Activated CD4-positive, alpha-beta T cell treated with anti-CD3 and anti-CD28 coated beads, Interleukin-2, amount 50 U/mL, for 16 hours (primary cell): ENCODE data around the gene ZNF20.
A peak's percentile ranks its signal among the peaks of the same experiment; 100 is the strongest.
"Not testable (repeated sequence)": the region's sequence is repeated elsewhere in the genome, so short reads cannot be mapped to it uniquely, and the experiment has no call there.

Experiments used
- DNase-seq: peaks from one replicate; pipeline ENCODE4 v3.0.0-alpha.2; 2020

Gene ZNF20

DNA sequence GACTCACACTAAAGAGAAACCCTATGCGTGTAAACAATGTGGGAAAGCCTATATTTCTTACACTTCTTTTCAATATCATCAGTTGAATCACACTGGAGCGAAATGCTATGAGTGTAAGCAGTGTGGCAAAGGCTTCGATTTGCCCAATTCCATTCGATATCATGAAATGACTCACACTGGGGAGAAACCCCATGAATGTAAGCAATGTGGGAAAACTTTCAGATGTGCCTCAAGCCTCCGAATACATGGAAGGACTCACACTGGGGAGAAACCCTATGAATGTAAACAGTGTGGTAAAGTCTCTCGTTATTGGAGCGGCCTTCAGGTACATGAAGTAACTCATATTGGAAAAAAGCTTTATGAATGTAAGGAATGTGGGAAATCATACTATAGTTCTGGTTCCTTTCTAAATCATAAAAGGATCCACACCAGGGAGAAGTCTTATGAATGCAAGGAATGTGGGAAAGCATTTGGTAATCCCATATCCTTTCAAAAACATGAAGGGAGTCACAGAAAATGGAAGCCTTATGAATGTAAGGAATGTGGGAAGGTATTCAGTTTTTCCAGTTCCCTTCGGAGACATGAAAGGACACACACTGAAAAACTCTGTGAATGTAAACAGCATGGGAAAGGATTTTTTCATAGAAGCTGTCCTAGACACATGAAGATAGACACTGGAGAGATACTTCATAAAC is 28.1 kb downstream of the ZNF20 start:
- no peak for DNase-seq

DNA sequence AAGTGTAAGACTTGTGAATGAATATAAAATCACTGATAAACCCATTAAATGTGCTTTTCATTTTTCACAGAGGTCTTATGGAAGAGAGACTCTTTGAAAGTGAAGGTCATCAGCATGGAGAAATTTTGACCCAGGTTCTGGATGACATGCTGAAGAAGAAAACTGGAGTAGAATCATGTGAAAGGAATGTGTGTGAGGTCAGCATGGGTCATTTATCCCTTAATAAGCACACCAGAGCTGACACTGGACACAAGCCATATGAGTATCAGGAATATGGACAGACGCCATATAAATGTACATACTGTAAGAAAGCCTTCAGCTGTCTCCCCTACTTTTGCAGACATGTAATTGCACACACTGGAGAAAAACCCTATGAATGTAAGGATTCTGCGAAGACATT is 29.0 kb downstream of the ZNF20 start:
- DNase-seq: no peak

DNA sequence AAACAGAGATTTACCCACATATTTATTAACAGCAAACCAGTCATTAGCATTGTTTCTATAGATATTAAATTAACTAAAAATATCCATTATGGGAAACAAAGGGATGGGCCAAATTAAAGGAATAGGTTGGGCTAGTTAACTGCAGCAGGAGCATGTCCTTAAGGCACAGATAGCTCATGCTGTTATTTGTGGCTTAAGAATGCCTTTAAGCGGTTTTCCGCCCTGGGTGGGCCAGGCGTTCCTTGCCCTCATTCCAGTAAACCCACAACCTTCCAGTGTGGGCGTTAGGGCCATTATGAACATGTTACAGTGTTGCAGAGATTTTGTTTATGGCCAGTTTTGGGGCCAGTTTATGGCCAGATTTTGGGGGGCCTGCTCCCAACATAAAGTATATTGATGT is 36.2 kb downstream of the ZNF20 start:
- DNase-seq: not testable (repeated sequence)

DNA sequence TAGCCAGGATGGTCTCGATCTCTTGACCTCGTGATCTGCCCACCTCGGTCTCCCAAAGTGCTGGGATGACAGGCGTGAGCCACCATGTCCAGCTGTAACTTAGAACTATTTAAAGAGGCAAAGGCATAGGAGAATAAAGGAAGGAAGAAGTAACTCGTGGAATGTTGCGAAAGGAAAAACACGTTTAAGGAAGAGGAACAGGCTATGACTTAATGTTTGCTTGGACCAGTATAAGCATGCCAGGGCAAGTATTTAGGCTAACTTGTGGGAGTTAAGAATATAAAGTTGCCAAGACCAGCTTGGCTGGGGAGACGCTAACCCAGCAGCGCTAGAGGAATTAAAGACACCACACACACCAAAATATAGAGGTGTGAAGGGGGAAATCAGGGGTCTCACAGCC is 42.1 kb downstream of the ZNF20 start:
- no peak for DNase-seq

DNA sequence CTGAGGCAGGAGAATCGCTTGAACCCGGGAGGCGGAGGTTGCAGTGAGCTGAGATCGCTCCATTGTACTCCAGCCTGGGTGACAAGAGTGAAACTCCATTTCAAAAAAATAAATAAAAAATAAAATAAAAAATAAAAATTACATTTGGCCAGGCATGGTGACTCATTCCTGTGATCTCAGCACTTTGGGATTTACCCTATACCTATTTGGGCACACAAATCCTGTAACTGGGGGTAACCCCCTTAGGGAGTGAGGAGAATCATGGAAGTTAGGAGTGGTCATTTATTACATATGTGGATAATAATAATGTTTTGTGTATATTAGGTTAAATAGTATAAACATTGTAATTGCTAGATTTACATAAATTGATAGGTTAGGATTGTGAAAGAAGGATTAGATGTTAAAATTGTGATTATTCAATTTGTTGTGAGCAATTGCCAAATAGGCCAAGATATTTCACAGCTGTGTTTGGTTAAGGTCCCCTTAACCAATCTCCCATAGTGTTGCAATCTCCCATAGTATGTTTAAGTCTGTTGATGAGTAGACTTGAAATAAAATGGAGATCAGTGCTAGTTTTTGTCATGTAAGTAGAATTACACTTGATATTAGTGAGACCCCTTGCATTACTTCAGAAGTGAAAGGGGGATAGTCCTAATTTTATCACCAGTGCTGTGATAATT is 44.9 kb downstream of the ZNF20 start:
- DNase-seq: no peak

DNA sequence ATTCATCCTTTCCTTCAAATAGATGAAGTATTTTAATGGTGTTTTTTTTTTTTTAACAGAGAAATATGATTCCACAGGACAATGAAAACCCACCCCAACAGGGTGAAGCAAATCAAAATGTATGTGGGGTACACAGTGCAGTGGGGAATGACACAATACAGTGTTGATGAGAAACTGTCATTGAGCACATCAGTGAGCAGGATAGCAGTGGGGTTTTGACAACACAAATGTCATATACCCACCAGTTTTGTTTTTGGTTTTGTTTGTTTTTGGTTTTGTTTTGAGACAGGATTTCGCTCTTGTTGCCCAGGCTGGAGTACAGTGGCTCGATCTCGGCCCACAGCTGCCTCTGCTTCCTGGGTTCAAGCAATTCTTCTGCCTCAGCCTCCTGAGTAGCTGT is 46.4 kb downstream of the ZNF20 start:
- no peak for DNase-seq

DNA sequence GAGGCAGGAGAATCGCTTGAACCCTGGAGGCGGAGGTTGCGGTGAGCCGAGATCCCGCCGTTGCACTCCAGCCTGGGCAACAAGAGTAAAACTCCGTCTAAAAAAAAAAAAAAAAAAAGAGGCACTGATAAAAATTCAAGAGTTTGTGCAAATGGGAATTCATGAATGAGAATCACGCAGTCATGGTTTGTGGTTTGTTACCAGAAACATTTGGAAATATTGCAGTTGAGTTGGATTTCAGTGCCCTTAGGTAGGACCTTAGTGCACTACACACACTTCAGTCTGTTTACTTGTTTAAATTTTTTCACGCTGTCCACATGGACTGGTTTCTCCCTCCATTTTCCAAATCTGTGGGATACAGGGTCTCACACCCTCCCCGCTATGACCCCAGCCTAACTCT is 47.2 kb downstream of the ZNF20 start:
- DNase-seq: no peak

DNA sequence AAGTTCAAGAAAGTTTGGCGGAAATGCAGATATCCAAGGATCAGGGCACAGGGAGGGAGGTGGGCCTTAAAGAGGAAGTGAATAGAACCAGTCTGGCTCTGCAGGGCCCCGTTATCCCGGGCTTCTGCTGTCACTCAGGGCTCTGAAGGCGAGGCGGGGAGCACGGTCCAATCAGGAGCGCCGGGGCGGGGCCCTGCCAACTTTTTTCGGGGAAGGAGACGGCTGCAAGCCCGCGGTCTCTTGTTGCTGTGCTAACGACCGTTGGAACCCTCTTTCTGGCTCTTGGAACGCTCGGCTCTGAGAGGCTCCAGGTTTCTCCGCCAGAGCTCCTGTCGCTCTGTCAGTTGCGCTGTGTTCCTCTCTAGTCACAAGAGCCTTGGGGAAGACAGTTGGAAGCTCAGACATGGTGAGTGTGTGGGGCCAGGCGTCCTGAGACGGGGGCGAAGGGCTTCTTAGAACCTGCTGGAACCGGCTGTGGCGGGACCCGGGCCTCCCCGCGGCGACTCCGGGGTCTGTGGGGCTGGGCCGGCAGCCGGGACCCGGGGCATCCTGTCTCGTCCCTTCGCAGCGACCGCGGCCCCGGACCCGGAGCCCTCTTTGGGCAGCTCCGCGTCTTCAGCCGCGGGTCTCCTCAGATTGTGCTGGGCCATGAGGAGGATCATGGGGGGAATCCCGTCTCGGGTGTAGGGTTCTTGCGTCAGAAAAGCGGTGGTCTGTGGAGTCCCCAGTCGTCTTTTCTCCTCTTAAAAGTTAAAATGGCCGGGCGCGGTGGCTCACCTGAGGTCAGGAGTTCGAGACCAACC is 47.9 kb downstream of the ZNF20 start:
- peak; percentile 60 for DNase-seq

DNA sequence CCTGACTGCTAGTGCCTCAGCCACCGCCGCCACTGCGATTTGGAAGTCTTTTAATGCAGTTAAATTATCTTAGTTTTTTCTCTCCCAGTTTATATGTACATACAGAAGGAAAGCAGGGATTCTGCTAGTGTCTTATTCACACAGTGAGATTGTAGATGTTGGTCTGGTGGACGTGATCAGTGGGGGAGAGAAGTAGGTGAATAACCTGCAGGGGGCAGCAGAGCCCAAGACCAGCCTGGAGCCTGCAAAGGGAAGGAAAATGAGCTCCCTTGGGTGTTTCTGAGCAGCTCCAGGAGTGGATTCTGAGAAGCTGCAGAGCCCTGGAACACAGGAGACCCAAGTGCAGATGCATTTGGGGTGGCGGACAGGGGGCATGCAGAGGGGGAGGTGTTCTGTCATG is 49.3 kb downstream of the ZNF20 start:
- DNase-seq: peak; percentile 53

DNA sequence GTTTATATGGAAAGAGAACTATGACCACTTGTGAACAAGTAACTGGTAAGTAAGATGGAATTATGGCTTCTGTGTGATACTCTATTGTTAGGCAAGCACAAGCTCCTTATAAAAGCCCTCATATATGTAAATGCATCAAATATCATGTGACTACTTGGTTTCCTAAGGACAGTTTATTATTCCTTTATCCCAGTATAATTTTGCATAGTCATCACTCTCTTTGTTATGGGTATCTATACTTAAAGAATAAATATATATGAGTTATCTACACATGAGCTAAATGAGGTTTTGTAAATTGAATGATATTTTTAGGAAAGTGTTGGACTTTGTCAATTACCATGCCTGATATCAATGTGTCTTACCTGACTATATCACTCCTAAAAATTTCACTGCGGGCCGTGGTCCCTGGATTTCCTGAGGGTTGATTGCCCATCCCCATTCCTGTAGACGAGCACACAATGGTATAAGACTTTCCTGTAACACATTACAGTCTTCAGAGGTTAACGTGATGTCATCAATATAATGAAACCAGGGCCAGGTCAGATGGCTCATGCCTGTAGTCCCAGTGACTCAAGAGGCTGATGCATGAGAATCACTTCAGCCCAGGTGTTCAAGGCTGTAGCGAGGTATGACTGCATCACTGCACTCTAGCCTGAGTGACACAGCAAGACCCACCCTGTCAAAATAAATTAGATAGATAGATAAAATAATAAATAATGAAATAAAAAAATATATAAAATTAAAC is 54.9 kb downstream of the ZNF20 start:
- DNase-seq: no peak

DNA sequence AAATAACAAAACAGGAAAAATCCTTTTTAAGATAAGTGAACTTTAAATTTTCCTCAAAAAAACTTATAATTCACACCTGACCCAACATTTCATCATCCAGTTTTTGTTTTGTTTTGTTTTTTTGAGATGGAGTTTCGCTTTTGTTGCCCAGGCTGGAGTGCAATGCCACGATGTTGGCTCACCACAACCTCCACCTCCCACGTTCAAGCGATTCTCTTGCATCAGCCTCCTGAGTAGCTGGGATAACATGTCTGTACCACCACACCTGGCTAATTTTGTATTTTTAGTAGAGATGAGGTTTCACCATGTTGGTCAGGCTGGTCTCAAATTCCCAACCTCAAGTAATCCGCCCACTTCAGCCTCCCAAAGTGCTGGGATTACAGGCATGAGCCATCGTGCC is 56.8 kb downstream of the ZNF20 start:
- DNase-seq: not testable (repeated sequence)
